NOMO-1 (cell line): Measurements from ENCODE around the gene MPDU1.
"Not testable (repeated sequence)": the region's sequence is repeated elsewhere in the genome, so short reads cannot be mapped to it uniquely, and the experiment has no call there.

Source experiments
- DNase-seq, 2 experiments: peaks; one replicate each; lab custom pipeline; 2025; ENCODE audit not compliant: unreplicated experiment in 2 of 2; lab: John Stamatoyannopoulos, UW

The MPDU1 gene

GRCh38 chr17:7613769-7614424, 30.2 kb downstream of the MPDU1 start:
- no peak for DNase-seq

- peak; percentile 99 to 100 for DNase-seq
These were observed 31.0 kb downstream of the MPDU1 start, which contains the start of gene FXR2 for GRCh38 chr17:7614425-7615264. Gene FXR2, minus strand, starts transcription at chr17:7614897. Its CDS starts 365 bp downstream, at chr17:7614532.

GRCh38 chr17:7615265-7615747, 31.7 kb downstream of the MPDU1 start:
- DNase-seq: no peak

DNA sequence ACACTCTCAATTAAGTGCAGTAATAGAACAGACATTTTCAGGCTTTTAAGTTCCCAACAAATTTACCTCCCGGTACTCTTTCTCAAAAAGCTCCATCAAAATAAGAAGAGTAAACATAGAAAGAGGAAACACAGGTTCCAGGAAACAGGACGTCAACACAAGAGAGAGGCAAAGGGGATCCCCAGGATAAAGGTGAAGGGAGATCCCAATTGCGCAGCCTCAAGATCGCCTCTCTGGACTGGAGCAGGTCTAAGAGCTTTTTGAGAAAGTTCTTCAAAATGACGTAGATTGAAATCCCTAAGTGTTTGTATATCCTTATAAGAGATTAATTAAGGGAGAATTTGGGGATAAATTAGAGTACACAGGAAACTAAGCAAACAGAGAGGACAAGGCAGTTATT, 35.0 kb downstream of the MPDU1 start:
- DNase-seq: no peak

GRCh38 chr17:7620835-7621234, 37.2 kb downstream of the MPDU1 start:
- no peak for DNase-seq

- no peak for DNase-seq
These were observed 40.0 kb downstream of the MPDU1 start for GRCh38 chr17:7623661-7624060.

- DNase-seq: not testable (repeated sequence)
These were observed 42.1 kb downstream of the MPDU1 start for GRCh38 chr17:7625749-7626148.

DNA sequence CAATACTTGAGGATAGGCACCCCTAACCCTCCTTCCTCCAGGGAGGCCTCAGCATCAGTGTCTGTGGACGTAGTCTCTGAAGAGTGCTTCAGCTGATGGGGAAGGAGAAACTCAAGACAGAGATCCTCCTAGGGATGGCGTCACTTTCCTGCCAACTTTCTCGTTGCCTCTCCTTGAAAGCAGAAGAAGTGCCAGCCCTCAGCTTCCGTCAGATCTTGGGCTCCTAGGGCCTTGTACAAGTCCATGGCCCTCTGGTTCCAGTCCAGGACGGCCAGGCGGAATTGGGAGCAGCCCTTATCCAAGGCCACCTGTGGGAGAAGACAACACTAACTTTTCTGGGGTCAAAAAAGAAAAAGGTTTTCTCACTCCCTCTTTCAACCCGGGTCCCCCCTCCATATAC, 42.7 kb downstream of the MPDU1 start:
- no peak for DNase-seq

DNA sequence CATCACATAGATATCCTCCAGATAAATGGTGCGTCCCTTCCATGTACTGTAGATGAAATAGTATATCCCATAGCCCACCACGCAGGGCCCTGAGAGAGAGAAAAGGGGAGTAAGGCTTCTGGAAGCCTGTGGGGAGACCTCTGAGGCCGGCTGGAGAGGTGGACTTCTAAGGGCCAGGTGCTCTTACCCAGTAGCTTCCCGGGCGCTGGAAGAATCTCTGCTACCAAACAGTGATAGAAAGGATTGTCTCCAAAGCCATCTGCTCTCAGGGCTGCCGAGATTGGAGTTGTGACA, 43.3 kb downstream of the MPDU1 start:
- no peak for DNase-seq

DNA sequence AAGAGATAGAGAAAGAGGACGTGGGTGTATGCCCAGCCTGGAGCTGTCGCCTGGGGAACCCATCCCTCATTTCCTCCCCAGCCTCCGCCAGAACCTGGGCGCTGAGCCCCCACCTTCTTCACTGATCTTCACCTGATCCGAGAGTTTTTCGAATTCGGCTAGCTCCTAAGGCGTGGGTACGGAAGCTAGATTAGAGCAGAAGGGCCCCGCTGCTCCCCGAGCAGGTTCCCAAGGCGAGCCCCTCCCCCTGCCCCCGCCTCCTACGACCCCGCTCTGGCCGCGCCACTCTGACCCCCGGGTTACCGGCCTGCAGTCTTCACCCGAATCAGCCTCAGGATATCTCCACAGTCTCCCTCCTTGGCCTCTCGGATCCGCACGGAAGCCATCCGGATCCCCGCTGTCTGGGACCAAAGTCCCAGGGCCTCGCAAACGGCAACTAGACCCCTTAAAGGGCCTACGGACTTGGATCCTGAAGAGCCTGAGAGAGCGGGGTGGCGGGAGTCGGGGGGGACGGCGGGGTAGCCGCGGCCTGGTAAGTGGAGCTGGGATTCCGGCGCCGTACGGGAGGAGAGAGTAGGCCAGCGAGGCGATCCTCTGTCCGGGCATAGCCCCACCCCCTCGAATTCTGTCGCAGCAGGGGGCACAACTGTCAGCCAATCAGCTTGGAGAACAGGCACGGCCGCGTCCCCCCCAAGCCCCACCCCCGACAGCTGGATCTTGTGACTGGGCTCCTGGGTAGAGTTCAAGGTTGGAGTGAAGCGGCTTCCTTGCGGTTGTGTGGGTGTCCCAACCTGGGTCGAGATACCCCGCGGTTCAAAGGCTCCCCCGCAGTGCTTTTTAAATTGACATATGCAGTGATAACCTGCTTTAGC, 43.8 kb downstream of the MPDU1 start, which contains the start of gene SAT2:
Gene SAT2, minus strand, starts transcription at position 572 of the 872 bp plus-strand sequence. Its CDS starts 186 bp downstream, at position 386.
- DNase-seq: peak; percentile 87 to 94

DNA sequence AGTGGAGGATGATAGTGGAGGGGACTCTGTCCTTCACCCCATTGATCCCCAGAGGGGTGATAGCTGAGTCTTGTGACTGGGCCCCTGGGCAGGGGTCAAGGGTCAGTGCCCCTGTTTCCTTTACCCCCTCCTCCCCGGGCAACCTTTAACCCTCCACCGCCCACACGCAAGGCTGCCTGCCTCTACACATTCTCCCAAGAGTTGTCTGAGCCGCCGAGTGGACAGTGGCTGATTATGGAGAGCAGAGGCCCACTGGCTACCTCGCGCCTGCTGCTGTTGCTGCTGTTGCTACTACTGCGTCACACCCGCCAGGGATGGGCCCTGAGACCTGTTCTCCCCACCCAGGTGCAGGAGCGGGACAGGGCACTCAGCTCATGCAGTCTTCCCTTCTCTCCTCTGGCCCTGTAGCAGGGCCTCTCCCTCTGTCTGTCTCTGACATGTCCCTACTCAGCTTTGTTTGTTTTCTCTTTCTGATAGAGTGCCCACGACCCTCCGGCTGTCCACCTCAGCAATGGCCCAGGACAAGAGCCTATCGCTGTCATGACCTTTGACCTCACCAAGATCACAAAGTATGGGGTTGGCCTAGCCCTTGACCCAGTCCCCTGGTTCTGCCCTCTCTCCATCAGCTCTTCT, 46.4 kb downstream of the MPDU1 start, which contains the start of gene SHBG:
Gene SHBG, plus strand, starts transcription at position 197 of the 633 bp plus-strand sequence. Its CDS starts 38 bp downstream, at position 235.
- DNase-seq: no peak

DNA sequence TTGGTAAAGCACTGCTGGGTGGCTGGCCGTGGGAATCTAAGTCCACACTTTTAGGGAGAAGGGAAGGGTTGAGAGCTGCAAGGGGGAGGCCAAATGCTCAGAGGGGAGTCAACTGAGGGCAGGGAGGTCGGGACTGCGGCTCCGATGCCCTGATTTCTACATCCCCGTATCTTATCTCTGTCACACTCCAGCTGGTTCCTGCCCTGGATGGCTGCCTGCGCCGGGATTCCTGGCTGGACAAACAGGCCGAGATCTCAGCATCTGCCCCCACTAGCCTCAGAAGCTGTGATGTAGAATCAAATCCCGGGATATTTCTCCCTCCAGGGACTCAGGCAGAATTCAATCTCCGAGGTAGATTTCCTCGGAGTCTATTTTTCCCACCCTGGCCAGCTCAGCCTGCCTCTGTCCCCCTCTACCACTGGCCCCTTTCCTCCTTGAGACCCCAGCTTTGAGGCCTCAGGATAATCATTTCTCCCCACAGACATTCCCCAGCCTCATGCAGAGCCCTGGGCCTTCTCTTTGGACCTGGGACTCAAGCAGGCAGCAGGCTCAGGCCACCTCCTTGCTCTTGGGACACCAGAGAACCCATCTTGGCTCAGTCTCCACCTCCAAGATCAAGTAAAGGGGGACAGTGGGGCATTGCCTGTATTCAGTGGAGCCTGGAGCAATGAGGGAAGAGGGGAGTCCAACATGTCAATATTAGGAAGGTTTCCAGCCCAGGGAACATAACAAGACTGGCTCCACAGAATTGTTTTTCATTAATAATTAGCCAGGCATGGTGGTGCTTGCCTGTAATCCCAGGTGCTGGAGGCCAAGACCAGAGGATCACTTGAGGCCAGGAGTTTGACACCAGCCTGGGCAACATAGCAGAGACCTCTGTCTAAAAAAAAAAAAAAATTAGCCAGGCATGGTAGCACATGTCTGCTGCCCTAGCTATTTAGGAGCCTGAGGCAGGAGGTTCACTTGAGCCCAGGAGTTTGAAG, 48.0 kb downstream of the MPDU1 start:
- DNase-seq: no peak

DNA sequence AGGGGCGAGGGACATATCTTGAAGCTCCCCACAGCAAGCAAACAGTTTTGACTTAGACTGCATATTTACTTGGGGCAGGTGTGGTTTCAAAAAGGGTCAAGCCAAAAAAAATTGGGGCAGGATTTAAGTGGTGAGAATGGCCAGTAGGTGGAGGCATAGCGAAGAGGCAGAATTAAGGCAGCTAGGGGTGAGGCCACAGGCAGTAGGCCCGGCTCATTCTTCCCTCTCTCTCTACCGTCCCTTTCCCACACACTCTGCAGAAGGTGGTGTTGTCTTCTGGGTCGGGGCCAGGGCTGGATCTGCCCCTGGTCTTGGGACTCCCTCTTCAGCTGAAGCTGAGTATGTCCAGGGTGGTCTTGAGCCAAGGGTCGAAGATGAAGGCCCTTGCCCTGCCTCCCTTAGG, 48.8 kb downstream of the MPDU1 start:
- DNase-seq: peak; percentile 56 to 77

- DNase-seq: no peak
These were observed 49.4 kb downstream of the MPDU1 start for GRCh38 chr17:7633093-7633492.

- no peak for DNase-seq
These were observed 50.7 kb downstream of the MPDU1 start for GRCh38 chr17:7634384-7634783.

- no peak for DNase-seq
These were observed 52.5 kb downstream of the MPDU1 start for GRCh38 chr17:7636163-7636562.
